Measurements from ENCODE around the gene HPCAL1. TPM values are rescaled to one million over a fixed set of nuclear protein-coding genes. Genes with fewer than 3 reads are reported as not detected.
"Not testable (repeated sequence)": the region's sequence is repeated elsewhere in the genome, so short reads cannot be mapped to it uniquely, and the experiment has no call there.

HPCAL1 gene
- total and polyA plus RNA-seq, 2 experiments from 2014 or later, result 58.9 to 65.4 TPM

DNA sequence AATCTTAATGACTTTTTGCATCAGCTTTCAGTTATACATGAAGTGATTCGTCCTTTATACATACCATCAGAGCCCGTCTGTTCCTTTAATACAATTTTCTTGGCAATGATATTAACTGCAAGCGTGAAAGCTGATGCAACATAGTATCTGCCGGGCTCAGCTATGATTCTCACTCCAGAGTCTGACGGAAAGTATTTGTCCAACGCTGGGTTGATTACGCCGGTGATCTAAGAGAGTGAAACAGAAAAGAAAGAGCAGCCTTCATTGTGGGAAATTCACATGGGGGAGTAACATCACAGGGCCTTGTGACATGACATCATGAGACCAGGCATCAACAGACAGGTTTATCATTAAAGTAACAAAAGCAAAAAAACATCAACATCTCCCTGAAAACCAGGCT is 139.2 kb downstream of the HPCAL1 start:
- WGBS, 2 experiments (ENCODE audit: low coverage in 1 of 2, low lambda C conversion rate in 2 of 2, missing lambda C conversion rate in 2 of 2), result 91 to 93% methylated on average over 8 of the region's 8 CpGs
- H3K9ac ChIP-seq, result no peak overlapping the region
- H3K9me3 ChIP-seq (ENCODE audit: low read depth), result no peaks in the 10 kb centered on the region
- no peak overlapping the region for H2AFZ ChIP-seq
- H3K4me2 ChIP-seq (ENCODE audit: unreplicated experiment), result no peak overlapping the region
- no peak overlapping the region for H3K27ac ChIP-seq
- peaks cover 55% of the 10 kb centered on the region for H3K36me3 ChIP-seq (ENCODE audit: low read depth)
- no peaks in the 10 kb centered on the region for H3K27me3 ChIP-seq (replicated peaks; ENCODE audit: insufficient read depth)
- H3K4me1 ChIP-seq (ENCODE audit: insufficient read depth), result no peaks in the 10 kb centered on the region; the same call in 1 of the 2 replicates
- DNase-seq, result no peak
- no peak overlapping the region for H3K4me3 ChIP-seq
- in situ Hi-C loops (cut with MboI), result loop anchor here (25.0 kb wide), 1 partner anchor 655 kb away; no protein-coding TSS in a partner anchor
- H3F3A ChIP-seq (ENCODE audit: insufficient read depth), result peaks cover 9% of the 10 kb centered on the region
- peaks cover 3% of the 10 kb centered on the region; the same call in 1 of the 2 replicates for H4K20me1 ChIP-seq (ENCODE audit: insufficient read depth)
- H3K79me2 ChIP-seq (ENCODE audit: insufficient read depth), result peaks cover 24% of the 10 kb centered on the region
- no peak for TF ChIP-seq EZH2phosphoT487 (IDR thresholded peaks at IDR 0.05; ENCODE audit: insufficient read depth, low read depth)
- no peak for TF ChIP-seq EZH2 (IDR thresholded peaks at IDR 0.05; ENCODE audit: insufficient read depth, poor library complexity, severe bottlenecking)
- H3K9me2 ChIP-seq (ENCODE audit: insufficient read depth), result no peaks in the 10 kb centered on the region

DNA sequence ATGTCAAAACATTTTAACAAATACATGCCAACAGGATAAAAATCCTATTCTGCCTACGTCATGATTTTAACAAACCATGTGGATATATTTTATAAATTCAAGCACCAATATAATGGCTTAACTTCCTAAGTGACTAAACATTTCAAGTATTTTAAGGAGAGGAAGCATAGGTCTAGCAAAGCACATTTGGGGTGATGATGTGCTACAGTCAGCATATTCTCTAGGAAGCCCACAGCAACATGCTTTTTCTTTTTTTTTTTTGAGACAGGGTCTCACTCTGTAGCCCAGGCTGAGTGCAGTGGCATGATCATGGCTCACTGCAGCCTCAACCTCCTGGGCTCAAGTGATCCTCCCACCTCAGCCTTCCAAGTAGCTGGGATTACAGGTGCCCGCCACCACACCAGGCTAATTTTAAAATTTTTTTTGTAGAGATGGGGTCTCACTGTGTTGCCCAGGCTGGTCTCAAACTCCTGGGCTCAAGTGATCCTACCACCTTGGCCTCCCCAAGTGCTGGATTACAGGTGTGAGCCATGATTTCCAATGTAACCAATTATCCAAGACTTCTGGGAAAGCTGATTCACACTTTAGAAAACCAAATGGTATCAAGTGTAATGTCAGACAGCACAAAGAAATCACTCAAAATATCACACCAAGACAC is 139.9 kb downstream of the HPCAL1 start:
- not testable (repeated sequence) for H3K4me1 ChIP-seq (ENCODE audit: insufficient read depth); H3K9ac ChIP-seq; H3K4me2 ChIP-seq (ENCODE audit: unreplicated experiment); DNase-seq; H3K9me3 ChIP-seq (ENCODE audit: low read depth); H3K27ac ChIP-seq; H3F3A ChIP-seq (ENCODE audit: insufficient read depth); H3K9me2 ChIP-seq (ENCODE audit: insufficient read depth); H3K27me3 ChIP-seq (replicated peaks; ENCODE audit: insufficient read depth); H2AFZ ChIP-seq; H4K20me1 ChIP-seq (ENCODE audit: insufficient read depth); H3K4me3 ChIP-seq
- in situ Hi-C loops (cut with MboI), result loop anchor here (25.0 kb wide), 1 partner anchor 655 kb away; no protein-coding TSS in a partner anchor
- 92 to 94% methylated on average over 2 of the region's 2 CpGs for WGBS, 2 experiments (ENCODE audit: low coverage in 1 of 2, low lambda C conversion rate in 2 of 2, missing lambda C conversion rate in 2 of 2)
- H3K79me2 ChIP-seq (ENCODE audit: insufficient read depth), result peaks cover 30% of the 10 kb centered on the region
- peaks cover 55% of the 10 kb centered on the region for H3K36me3 ChIP-seq (ENCODE audit: low read depth)

DNA sequence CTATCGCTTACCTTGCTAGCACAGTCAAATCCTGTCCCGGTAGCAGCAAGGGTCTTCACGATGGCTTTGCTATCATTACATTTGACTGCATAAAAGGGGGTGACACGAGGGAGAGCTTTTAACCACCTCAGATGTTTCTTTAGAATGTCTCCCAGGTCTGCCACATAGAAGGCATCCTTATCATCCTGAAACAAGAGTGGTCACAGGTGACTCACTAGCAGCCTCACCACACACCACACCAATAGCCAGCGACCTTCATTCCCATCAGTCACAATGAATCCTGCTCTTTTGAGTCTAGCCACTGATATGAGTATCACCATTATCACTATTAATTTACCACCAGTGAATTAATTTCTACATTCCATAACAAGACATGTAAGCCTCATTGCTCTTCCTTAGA is 141.8 kb downstream of the HPCAL1 start:
- Histone ChIP-seq H3K4me1 (ENCODE audit: insufficient read depth) (no peaks in the 10 kb centered on the region; the same call in 1 of the 2 replicates), H3K4me2 (ENCODE audit: unreplicated experiment) (no peak overlapping the region), H3K9me2 (ENCODE audit: insufficient read depth) (no peaks in the 10 kb centered on the region), H3F3A (ENCODE audit: insufficient read depth) (peaks cover 5% of the 10 kb centered on the region; the same call in 1 of the 2 replicates), H2AFZ (no peak overlapping the region), H3K9me3 (ENCODE audit: low read depth) (no peaks in the 10 kb centered on the region), H3K27me3 (replicated peaks; ENCODE audit: insufficient read depth) (no peaks in the 10 kb centered on the region), H3K36me3 (ENCODE audit: low read depth) (peaks cover 52% of the 10 kb centered on the region), H3K27ac (no peak overlapping the region), H4K20me1 (ENCODE audit: insufficient read depth) (peaks cover 3% of the 10 kb centered on the region; the same call in 1 of the 2 replicates), H3K79me2 (ENCODE audit: insufficient read depth) (peaks cover 32% of the 10 kb centered on the region), H3K4me3 (no peak overlapping the region), H3K9ac (no peak overlapping the region)
- in situ Hi-C loops (cut with MboI), result loop anchor here (25.0 kb wide), 1 partner anchor 657 kb away; no protein-coding TSS in a partner anchor
- WGBS, 2 experiments (ENCODE audit: low coverage in 1 of 2, low lambda C conversion rate in 2 of 2, missing lambda C conversion rate in 2 of 2), result 86 to 87% methylated on average over 5 of the region's 5 CpGs
- no peak for TF ChIP-seq EZH2phosphoT487 (IDR thresholded peaks at IDR 0.05; ENCODE audit: insufficient read depth, low read depth)
- no peak for TF ChIP-seq EZH2 (IDR thresholded peaks at IDR 0.05; ENCODE audit: insufficient read depth, poor library complexity, severe bottlenecking)
- peak; percentile 28 for DNase-seq

DNA sequence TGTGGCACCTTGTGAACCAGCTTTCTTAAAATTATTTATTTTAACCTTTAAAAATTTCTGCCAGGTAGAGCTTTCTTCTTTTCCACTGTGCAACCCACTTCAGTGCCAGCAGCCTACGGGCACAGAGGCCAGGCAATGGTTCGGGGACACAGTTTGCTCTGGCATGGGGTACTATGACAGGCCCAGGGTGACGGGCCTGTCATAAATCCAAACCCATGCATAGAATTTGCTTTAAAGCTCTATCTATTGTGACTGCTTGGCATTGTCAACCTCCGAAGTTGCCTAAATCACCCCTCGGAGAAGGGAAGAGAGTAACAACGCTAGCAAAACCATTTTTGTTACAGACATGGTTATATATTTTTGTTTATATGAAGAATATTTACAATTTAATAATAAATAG is 143.9 kb downstream of the HPCAL1 start:
- peak overlapping the region; percentile 88 for H3K4me2 ChIP-seq (ENCODE audit: unreplicated experiment)
- H3K9ac ChIP-seq, result peak overlapping the region; percentile 85; the same call in 1 of the 2 replicates
- H3K79me2 ChIP-seq (ENCODE audit: insufficient read depth), result peaks cover 32% of the 10 kb centered on the region
- peaks cover 30% of the 10 kb centered on the region for H3K36me3 ChIP-seq (ENCODE audit: low read depth)
- H3F3A ChIP-seq (ENCODE audit: insufficient read depth), result peaks cover 18% of the 10 kb centered on the region
- in situ Hi-C loops (cut with MboI), result loop anchor here (25.0 kb wide), 1 partner anchor 659 kb away; no protein-coding TSS in a partner anchor
- H3K9me3 ChIP-seq (ENCODE audit: low read depth), result no peaks in the 10 kb centered on the region
- WGBS, 2 experiments (ENCODE audit: low coverage in 1 of 2, low lambda C conversion rate in 2 of 2, missing lambda C conversion rate in 2 of 2), result 93 to 97% methylated on average over 6 of the region's 6 CpGs
- H3K9me2 ChIP-seq (ENCODE audit: insufficient read depth), result no peaks in the 10 kb centered on the region
- peak overlapping the region; percentile 77 for H3K4me3 ChIP-seq
- no peak overlapping the region for H2AFZ ChIP-seq
- peaks cover 3% of the 10 kb centered on the region; the same call in 1 of the 2 replicates for H4K20me1 ChIP-seq (ENCODE audit: insufficient read depth)
- H3K4me1 ChIP-seq (ENCODE audit: insufficient read depth), result peaks cover 5% of the 10 kb centered on the region
- DNase-seq, result no peak
- no peaks in the 10 kb centered on the region for H3K27me3 ChIP-seq (replicated peaks; ENCODE audit: insufficient read depth)
- no peak overlapping the region for H3K27ac ChIP-seq
- no peak for TF ChIP-seq EZH2 (IDR thresholded peaks at IDR 0.05; ENCODE audit: insufficient read depth, poor library complexity, severe bottlenecking)
- no peak for TF ChIP-seq EZH2phosphoT487 (IDR thresholded peaks at IDR 0.05; ENCODE audit: insufficient read depth, low read depth)
